T-cell (primary cell): ENCODE data around the gene LIM2. TPM values are rescaled to one million over a fixed set of nuclear protein-coding genes. Genes with fewer than 3 reads are reported as not detected.
A peak's percentile ranks its signal among the peaks of the same experiment; 100 is the strongest.

ENCODE experiments used
- ATAC-seq, 4 experiments: fragments of 200-7000 bp in 3 of 4; fragments of 150-1000 bp in 1 of 4; cut with Tn5 transposase; replicated peaks in 1 of 4; 1 replicate in 3 of 4; 2 replicates in 1 of 4; pipeline ENCODE4 v1.10.0; 2021; ENCODE audit warnings: moderate library complexity in 3 of 4, mild to moderate bottlenecking in 2 of 4, moderate number of reproducible peaks in 1 of 4
- CTCF ChIA-PET, 2 donors: fragments of 300-600 bp; sonication (Branson Sonifier 250); formaldehyde crosslinking; loops; one replicate each; lab custom pipeline; 2022; ENCODE audit warnings: antibody characterized with exemption in 2 of 2; lab: Charles Lee
- POLR2A ChIA-PET, 2 donors: fragments of 300-600 bp; sonication (Branson Sonifier 250); formaldehyde crosslinking; loops; one replicate each; lab custom pipeline; 2022; ENCODE audit warnings: antibody characterized with exemption in 2 of 2; lab: Charles Lee
- DNase-seq, 35 experiments: peaks; one replicate each; pipeline versions ENCODE4 v3.0.0 to v3.0.0-alpha.2; 2013 to 2023
- H3K27ac ChIP-seq: one replicate; pipeline ENCODE4 v1.5.1; 2013; ENCODE audit warnings: low read length
- H3K27me3 ChIP-seq, 2 experiments: replicated peaks in 1 of 2; 1 replicate in 1 of 2; 2 replicates in 1 of 2; pipeline versions ENCODE4 v1.6.1 to v1.7.0; 2013; ENCODE audit warnings: low read length in 1 of 2, mixed read lengths in 1 of 2; ENCODE audit not compliant: control insufficient read depth in 2 of 2, insufficient read depth in 2 of 2; ENCODE audit errors: extremely low read depth in 1 of 2
- H3K36me3 ChIP-seq, 2 donors: 1 replicate in 1 of 2; 2 replicates in 1 of 2; pipeline versions ENCODE4 v1.6.1 to v1.7.0; 2013; ENCODE audit warnings: low read length in 1 of 2; ENCODE audit not compliant: control insufficient read depth in 2 of 2, insufficient read depth in 1 of 2; ENCODE audit errors: extremely low read depth in 1 of 2
- H3K4me1 ChIP-seq, 2 experiments: 1 replicate in 1 of 2; 2 replicates in 1 of 2; pipeline versions ENCODE4 v1.6.1 to v1.7.0; 2013; ENCODE audit warnings: low read length in 2 of 2, mixed read lengths in 1 of 2; ENCODE audit not compliant: insufficient read depth in 2 of 2, control insufficient read depth in 1 of 2; ENCODE audit errors: extremely low read depth in 1 of 2
- H3K4me3 ChIP-seq, 2 donors: 1 replicate in 1 of 2; 2 replicates in 1 of 2; pipeline versions ENCODE4 v1.5.1 to v1.7.0; 2013; ENCODE audit warnings: mild to moderate bottlenecking in 2 of 2, low read length in 1 of 2, moderate library complexity in 1 of 2; ENCODE audit not compliant: control insufficient read depth in 1 of 2; ENCODE audit errors: extremely low read depth in 1 of 2
- H3K9me3 ChIP-seq: 2 replicates; pipeline ENCODE4 v1.7.0; 2013
- H3K27ac Mint-ChIP-seq, 2 donors: one replicate each; pipeline ENCODE4 v1.8.0; 2020 to 2021; ENCODE audit warnings: mild to moderate bottlenecking in 2 of 2, mixed read lengths in 2 of 2
- H3K27me3 Mint-ChIP-seq, 2 donors: one replicate each; pipeline ENCODE4 v1.8.0; 2021 to 2022; ENCODE audit warnings: mixed read lengths in 2 of 2
- H3K36me3 Mint-ChIP-seq: one replicate; pipeline ENCODE4 v1.8.0; 2021; ENCODE audit warnings: mixed read lengths
- H3K4me1 Mint-ChIP-seq, 3 donors: one replicate each; pipeline ENCODE4 v1.8.0; 2020 to 2022; ENCODE audit warnings: mixed read lengths in 3 of 3, mild to moderate bottlenecking in 1 of 3
- H3K4me3 Mint-ChIP-seq, 3 donors: one replicate each; pipeline ENCODE4 v1.8.0; 2020 to 2022; ENCODE audit warnings: mild to moderate bottlenecking in 3 of 3, mixed read lengths in 3 of 3, moderate library complexity in 3 of 3
- H3K9me3 Mint-ChIP-seq, 3 donors: one replicate each; pipeline ENCODE4 v1.8.0; 2020 to 2022; ENCODE audit warnings: mixed read lengths in 3 of 3
- WGBS: methylation state at CpG from one replicate; pipeline ENCODE4 v1.1.5; 2013; ENCODE audit warnings: missing lambda C conversion rate; ENCODE audit not compliant: insufficient coverage; 5-methylcytosine and 5-hydroxymethylcytosine counted together
- total RNA-seq, 35 experiments: library from RNA in 6 of 35; stranded (reverse) in 6 of 35; fragments of 120-200 nt in 1 of 35; gene quantifications; one replicate each; pipeline versions ENCODE4 v1.2.1 to v1.2.4 and lab custom pipeline; 2013 to 2026

The LIM2 gene
- total RNA-seq, 5 donors from 2014 or later (not counting 1 experiment from before 2014, with no cell fraction given): not detected

GRCh38 chr19:51341066-51341465 lies 46.7 kb downstream of the LIM2 start:
- Histone ChIP-seq H3K4me1 (peaks cover 2 to 24% of the 10 kb centered on the region in 2 experiments), H3K36me3 (peaks cover 9 to 11% of the 10 kb centered on the region in 2 donors), H3K9me3 (no peaks in the 10 kb centered on the region), H3K27ac (no peak overlapping the region), H3K27me3 (peaks cover 0 to 19% of the 10 kb centered on the region in 2 experiments), H3K4me3 (no peak overlapping the region)
- peak overlapping the region in 1 of 2 donors; percentile 42 for H3K27ac Mint-ChIP-seq
- peaks cover 5% of the 10 kb centered on the region for H3K36me3 Mint-ChIP-seq
- peak overlapping the region; percentile 62 to 72 (median 67) for H3K4me3 Mint-ChIP-seq
- ChIA-PET CTCF (interaction anchor here in 1 of 2 donors (0.6 kb wide), 1 partner anchor 135 kb away, joined by 3 read pairs; no protein-coding TSS in a partner anchor), POLR2A (no interaction called here)
- H3K27me3 Mint-ChIP-seq: peaks cover 0 to 2% of the 10 kb centered on the region in 2 donors
- no peak for ATAC-seq
- peaks cover 9 to 22% (median 16%) of the 10 kb centered on the region in 3 donors for H3K4me1 Mint-ChIP-seq
- no peaks in the 10 kb centered on the region for H3K9me3 Mint-ChIP-seq
- no peak for DNase-seq
- 94% methylated on average over 15 of the region's 18 CpGs for WGBS

DNA sequence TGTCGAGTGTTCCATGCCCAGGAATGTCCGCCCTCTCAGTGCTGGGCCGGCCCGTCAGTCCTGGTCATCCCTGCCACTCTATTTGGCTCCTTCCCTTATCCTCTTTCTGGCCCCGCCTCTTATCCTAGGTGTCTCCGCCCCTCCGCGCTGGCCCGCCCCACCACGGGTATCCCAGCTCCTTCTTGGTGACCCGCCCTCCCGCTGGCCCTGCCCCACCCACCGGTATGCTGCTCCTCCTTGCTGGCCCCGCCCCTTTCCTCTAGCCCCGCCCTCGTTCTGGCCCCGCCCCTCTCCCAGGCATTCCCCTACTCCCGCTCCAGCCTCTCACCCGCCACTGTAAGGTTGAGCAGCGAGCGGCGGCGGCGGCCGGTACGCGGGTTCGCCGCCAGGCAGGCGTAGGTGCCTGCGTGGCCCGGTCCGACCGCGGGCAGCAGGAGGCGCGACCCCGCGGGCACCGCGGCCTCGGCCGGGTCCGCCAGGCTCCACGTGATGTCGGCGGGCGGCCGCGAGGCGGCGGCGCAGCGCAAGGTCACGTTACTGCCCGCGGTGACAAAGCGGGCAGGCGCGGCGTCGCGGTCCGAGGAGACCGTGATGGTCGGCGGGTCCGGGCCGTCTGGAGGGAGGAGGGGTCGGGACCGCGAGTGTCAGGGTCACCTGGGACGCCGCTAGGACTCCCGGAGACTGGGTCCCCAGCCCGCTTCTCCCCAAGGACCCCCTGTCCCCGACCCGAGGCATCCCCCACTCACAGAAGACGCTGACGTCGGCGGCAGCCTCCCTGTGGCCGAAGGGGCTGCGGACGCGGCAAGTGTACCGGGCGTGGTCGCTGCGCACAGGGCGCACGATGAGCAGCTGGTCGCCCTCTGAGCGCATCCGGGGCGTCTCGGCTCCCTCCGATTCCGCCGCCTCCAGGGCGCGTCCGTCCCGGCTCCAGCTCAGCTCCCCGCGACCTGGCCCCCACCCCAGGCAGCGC lies 47.8 kb downstream of the LIM2 start:
- no peak overlapping the region for H3K27ac ChIP-seq
- ATAC-seq (peak; percentile 63 to 73 (median 68)), DNase-seq (peak; percentile 61 to 90 (median 72))
- WGBS: 3% methylated on average over 96 of the region's 107 CpGs
- Mint-ChIP-seq H3K9me3 (no peaks in the 10 kb centered on the region), H3K27me3 (peaks cover 2 to 4% of the 10 kb centered on the region in 2 donors), H3K4me1 (peaks cover 9 to 22% (median 16%) of the 10 kb centered on the region in 3 donors), H3K36me3 (peaks cover 3% of the 10 kb centered on the region), H3K4me3 (peak overlapping the region; percentile 79 to 89 (median 85)), H3K27ac (peak overlapping the region in 1 of 2 donors; percentile 23)
- CTCF ChIA-PET: interaction anchor here (0.5 to 1.1 kb wide), 4 partner anchors 25 to 68 kb away, joined by 3 to 4 read pairs (median 3); no protein-coding TSS in a partner anchor
- peaks cover 0 to 19% of the 10 kb centered on the region in 2 experiments for H3K27me3 ChIP-seq
- H3K4me3 ChIP-seq: peak overlapping the region; percentile 61 to 63
- H3K9me3 ChIP-seq: no peaks in the 10 kb centered on the region
- peaks cover under 1 to 7% of the 10 kb centered on the region in 2 donors for H3K36me3 ChIP-seq
- POLR2A ChIA-PET: no interaction called here
- peaks cover 2 to 24% of the 10 kb centered on the region in 2 experiments for H3K4me1 ChIP-seq

GRCh38 chr19:51339313-51339686 lies 48.5 kb downstream of the LIM2 start:
- Mint-ChIP-seq H3K27me3 (peaks cover 4 to 11% of the 10 kb centered on the region in 2 donors), H3K9me3 (no peaks in the 10 kb centered on the region), H3K4me1 (peaks cover 9 to 22% (median 16%) of the 10 kb centered on the region in 3 donors), H3K27ac (peak overlapping the region; percentile 4 to 23), H3K4me3 (peak overlapping the region; percentile 79 to 89 (median 85)), H3K36me3 (no peaks in the 10 kb centered on the region)
- peaks cover 2 to 24% of the 10 kb centered on the region in 2 experiments for H3K4me1 ChIP-seq
- no peak overlapping the region for H3K27ac ChIP-seq
- ChIA-PET POLR2A (no interaction called here), CTCF (interaction anchor here in 1 of 2 donors (0.5 to 1.1 kb wide), 3 partner anchors 26 to 69 kb away, joined by 3 to 4 read pairs (median 3); no protein-coding TSS in a partner anchor)
- no peaks in the 10 kb centered on the region for H3K9me3 ChIP-seq
- H3K27me3 ChIP-seq: peaks cover 0 to 19% of the 10 kb centered on the region in 2 experiments
- H3K4me3 ChIP-seq: peak overlapping the region; percentile 61 to 63
- peak in 5 of 35 experiments; percentile 5 to 21 (median 12) for DNase-seq
- ATAC-seq: peak in 3 of 4 experiments; percentile 1 to 9 (median 1)
- no peaks in the 10 kb centered on the region for H3K36me3 ChIP-seq
- 2% methylated on average over 10 of the region's 10 CpGs for WGBS

DNA sequence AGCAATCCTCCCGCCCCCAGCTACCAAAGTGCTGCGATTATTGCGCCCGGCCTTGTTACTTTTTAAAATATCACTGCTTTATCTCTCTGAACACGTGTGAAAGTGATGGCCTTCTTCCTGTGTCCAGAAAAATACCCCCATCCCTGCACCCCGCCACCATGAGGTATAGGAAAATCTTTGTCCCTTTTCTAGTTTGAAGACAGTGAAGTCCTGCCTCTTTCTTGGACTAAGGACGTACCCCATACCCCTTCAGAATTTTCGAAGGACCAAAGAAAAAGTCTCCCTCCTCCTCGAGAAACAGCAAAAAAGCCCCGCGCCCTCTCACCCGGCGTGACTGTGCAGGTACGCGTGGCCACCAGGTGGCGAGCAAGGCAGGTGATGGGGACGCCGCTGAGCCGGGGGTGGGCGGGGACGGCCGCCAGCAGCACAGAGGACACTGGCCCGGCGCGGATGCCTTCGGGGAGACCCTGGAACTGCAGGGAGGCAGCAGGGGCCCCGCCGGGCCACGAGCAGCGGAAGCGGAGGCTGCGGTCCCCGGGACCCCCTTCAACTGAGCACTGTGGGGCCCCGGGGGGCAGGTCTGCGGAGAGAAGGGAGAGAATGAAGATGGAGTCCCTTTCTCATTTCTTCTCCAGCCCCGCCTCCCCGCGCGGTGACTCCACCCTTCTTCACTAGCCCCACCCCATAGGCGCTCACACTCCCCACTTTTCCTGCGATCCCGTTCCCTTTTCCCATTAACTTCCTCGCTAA lies 49.0 kb downstream of the LIM2 start:
- ChIA-PET POLR2A (no interaction called here), CTCF (interaction anchor here (0.6 to 1.1 kb wide), 3 partner anchors 27 to 84 kb away, joined by 4 to 9 read pairs (median 5); no protein-coding TSS in a partner anchor)
- 0% methylated on average over 35 of the region's 43 CpGs for WGBS
- Histone ChIP-seq H3K27me3 (peaks cover 0 to 25% of the 10 kb centered on the region in 2 experiments), H3K9me3 (no peaks in the 10 kb centered on the region), H3K4me3 (peak overlapping the region; percentile 61 to 63), H3K27ac (no peak overlapping the region), H3K4me1 (peaks cover 2 to 24% of the 10 kb centered on the region in 2 experiments), H3K36me3 (no peaks in the 10 kb centered on the region)
- H3K36me3 Mint-ChIP-seq: no peaks in the 10 kb centered on the region
- H3K4me1 Mint-ChIP-seq: peaks cover 9 to 22% (median 16%) of the 10 kb centered on the region in 3 donors
- ATAC-seq (peak; percentile 78 to 88 (median 83)), DNase-seq (peak; percentile 65 to 91 (median 83))
- no peaks in the 10 kb centered on the region for H3K9me3 Mint-ChIP-seq
- H3K27me3 Mint-ChIP-seq: peaks cover 4 to 12% of the 10 kb centered on the region in 2 donors
- H3K4me3 Mint-ChIP-seq: peak overlapping the region; percentile 79 to 89 (median 85)
- H3K27ac Mint-ChIP-seq: peak overlapping the region in 1 of 2 donors; percentile 4

- Mint-ChIP-seq H3K27me3 (peaks cover 4 to 12% of the 10 kb centered on the region in 2 donors), H3K9me3 (no peaks in the 10 kb centered on the region), H3K4me3 (peak overlapping the region in 2 of 3 donors; percentile 85 to 89), H3K27ac (no peak overlapping the region), H3K4me1 (peaks cover 9 to 22% (median 16%) of the 10 kb centered on the region in 3 donors), H3K36me3 (no peaks in the 10 kb centered on the region)
- DNase-seq: no peak
- Histone ChIP-seq H3K4me1 (peaks cover 2 to 24% of the 10 kb centered on the region in 2 experiments), H3K36me3 (no peaks in the 10 kb centered on the region), H3K27ac (no peak overlapping the region), H3K4me3 (no peak overlapping the region), H3K27me3 (peaks cover 0 to 26% of the 10 kb centered on the region in 2 experiments), H3K9me3 (no peaks in the 10 kb centered on the region)
- WGBS: 94% methylated on average over 13 of the region's 19 CpGs
- ChIA-PET CTCF (interaction anchor here (0.6 to 0.9 kb wide), 2 partner anchors 70 to 84 kb away, joined by 5 to 9 read pairs; no protein-coding TSS in a partner anchor), POLR2A (no interaction called here)
- no peak for ATAC-seq
Observed at GRCh38 chr19:51337861-51338562, 49.8 kb downstream of the LIM2 start.
